Colonic mucosa (tissue), 4 donors: Measurements from ENCODE around the gene GNB1L. TPM values are rescaled to one million over a fixed set of nuclear protein-coding genes. Genes with fewer than 3 reads are reported as not detected.

Source experiments
- DNase-seq: peaks from one replicate; pipeline ENCODE4 v3.0.0-alpha.2; 2020
- H3K27ac ChIP-seq: fragments of 200-600 bp; one replicate; pipeline ENCODE4 v1.8.0; 2021
- H3K27me3 ChIP-seq: fragments of 200-600 bp; one replicate; pipeline ENCODE4 v1.8.0; 2021
- H3K36me3 ChIP-seq: fragments of 200-600 bp; one replicate; pipeline ENCODE4 v1.8.0; 2021
- H3K4me1 ChIP-seq: fragments of 200-600 bp; one replicate; pipeline ENCODE4 v1.8.0; 2021; ENCODE audit warnings: mild to moderate bottlenecking
- H3K4me3 ChIP-seq: fragments of 200-600 bp; one replicate; pipeline ENCODE4 v1.8.0; 2021
- H3K9ac ChIP-seq, 2 donors: one replicate each; pipeline ENCODE4 v1.7.0; 2013; ENCODE audit warnings: control low read depth in 2 of 2, low read depth in 2 of 2, low read length in 2 of 2
- H3K9me3 ChIP-seq: fragments of 200-600 bp; one replicate; pipeline ENCODE4 v1.8.0; 2021
- CTCF ChIP-seq: fragments of 200-600 bp; IDR thresholded peaks from one replicate; pipeline ENCODE4 v1.8.0; 2022; ENCODE audit warnings: antibody characterized with exemption, mild to moderate bottlenecking
- intact Hi-C: fragments of 100-400 bp; cut with DNase I; formaldehyde crosslinking; loops from one replicate; pipeline ENCODE4 v1.14.1; 2022
- total RNA-seq, 2 donors: library from RNA; stranded (reverse); fragmentation: NEBNext Ultra II Directional in 1 of 2; extraction: Animal tissue kit (Norgen Biotek cat#: 25700) in 1 of 2; gene quantifications; one replicate each; pipeline ENCODE4 v1.2.1, GENCODE V29; 2021
- donor health status: healthy.
- donor health status: DM: no; HTN: no; CAD: no.
- donor health status: DM: no; HTN: no; CAD: no.

The GNB1L gene
- total RNA-seq, 2 donors from 2014 or later: 4.4 to 10.2 TPM

- Histone ChIP-seq H3K9me3 (no peaks in the 10 kb centered on the region), H3K27me3 (peaks cover 61% of the 10 kb centered on the region), H3K27ac (no peak overlapping the region), H3K4me3 (no peak overlapping the region), H3K36me3 (no peaks in the 10 kb centered on the region), H3K9ac (no peak overlapping the region), H3K4me1 (peaks cover 3% of the 10 kb centered on the region)
- intact Hi-C loops: no loop called here
- no peak for TF ChIP-seq CTCF
- no peak for DNase-seq
Measured at GRCh38 chr22:19753996-19754700, 100.5 kb downstream of the GNB1L start.

- H3K9ac ChIP-seq: no peak overlapping the region
- H3K27me3 ChIP-seq: peaks cover 52% of the 10 kb centered on the region
- no peaks in the 10 kb centered on the region for H3K9me3 ChIP-seq
- no peak for TF ChIP-seq CTCF
- H3K36me3 ChIP-seq: no peaks in the 10 kb centered on the region
- H3K4me3 ChIP-seq: no peak overlapping the region
- no peak for DNase-seq
- intact Hi-C loops: no loop called here
- H3K4me1 ChIP-seq: peaks cover 3% of the 10 kb centered on the region
- no peak overlapping the region for H3K27ac ChIP-seq
Measured at GRCh38 chr22:19753090-19753842, 101.4 kb downstream of the GNB1L start.

GRCh38 chr22:19751497-19752245 is 103.0 kb downstream of the GNB1L start:
- DNase-seq: no peak
- Histone ChIP-seq H3K36me3 (no peaks in the 10 kb centered on the region), H3K27me3 (peaks cover 36% of the 10 kb centered on the region), H3K27ac (no peak overlapping the region), H3K9me3 (no peaks in the 10 kb centered on the region), H3K4me1 (no peaks in the 10 kb centered on the region), H3K4me3 (no peak overlapping the region), H3K9ac (no peak overlapping the region)
- no peak for TF ChIP-seq CTCF
- intact Hi-C loops: no loop called here

- TF ChIP-seq CTCF: no peak
- Histone ChIP-seq H3K36me3 (no peaks in the 10 kb centered on the region), H3K27me3 (peaks cover 28% of the 10 kb centered on the region), H3K9ac (no peak overlapping the region), H3K9me3 (no peaks in the 10 kb centered on the region), H3K27ac (no peak overlapping the region), H3K4me1 (no peaks in the 10 kb centered on the region), H3K4me3 (no peak overlapping the region)
- intact Hi-C loops: no loop called here
- no peak for DNase-seq
Measured at GRCh38 chr22:19750507-19751490, 103.9 kb downstream of the GNB1L start.
